ENCODE results near the gene NBPF15. TPM values are rescaled to one million over a fixed set of nuclear protein-coding genes. Genes with fewer than 3 reads are reported as not detected.

Gene NBPF15
- total RNA-seq (2022; extraction: Qiagen RNA extraction; ENCODE audit: low read depth): 15.8 to 25.0 TPM (median 22.0 TPM) in 5 replicates

GRCh38 chr1:144461136-144461759, at the start of gene NBPF15:
Gene NBPF15 (minus strand): TSS chr1:144461669. CDS start chr1:144440003, 21,666 bp downstream.

Other genes with a start within 250 kb of the NBPF15 start
- gene PPIAL4E, start 88.0 kb downstream of the NBPF15 start, total RNA-seq (2022; extraction: Qiagen RNA extraction; ENCODE audit: low read depth): not detected in 5 replicates
- gene PPIAL4F, start 131.2 kb upstream of the NBPF15 start, total RNA-seq (2022; extraction: Qiagen RNA extraction; ENCODE audit: low read depth): not detected in 5 replicates

Data from A549 treated with ZK216348 at 1 μM for 4 hours (cell line).